OCI-LY7 (cell line): Measurements from ENCODE around the gene CALHM6. TPM values are rescaled to one million over a fixed set of nuclear protein-coding genes. Genes with fewer than 3 reads are reported as not detected.

ENCODE experiments used
- BruUV-seq: library from RNA; stranded (reverse); fragments of 400-500 nt; replicated peaks from 2 replicates; lab custom pipeline; 2021; lab: Mats Ljungman, UMichigan
- CTCF ChIA-PET: fragments of 300-600 bp; sonication (Branson Sonifier 250); formaldehyde crosslinking; loops from one replicate; lab custom pipeline; 2022; ENCODE audit warnings: antibody characterized with exemption; ENCODE audit not compliant: unreplicated experiment; lab: Charles Lee
- POLR2A ChIA-PET: fragments of 300-600 bp; sonication (Branson Sonifier 250); formaldehyde crosslinking; loops from one replicate; lab custom pipeline; 2022; ENCODE audit warnings: antibody characterized with exemption; lab: Charles Lee
- DNase-seq: peaks from one replicate; pipeline ENCODE4 v3.0.0-alpha.2; 2015; ENCODE audit warnings: low spot score
- H2AFZ ChIP-seq: fragments of 200-600 bp; sonication (generic), shearing (Covaris generic); 2 replicates; pipeline ENCODE4 v1.6.1; 2014; ENCODE audit warnings: mild to moderate bottlenecking, antibody characterized with exemption, low read length, moderate library complexity
- H3K27ac ChIP-seq: fragments of 200-600 bp; sonication (generic); 2 replicates; pipeline ENCODE4 v1.5.1; 2014; ENCODE audit warnings: mixed run types, low read depth, mild to moderate bottlenecking, moderate library complexity, low read length, inconsistent platforms; ENCODE audit not compliant: poor library complexity, severe bottlenecking
- H3K36me3 ChIP-seq: fragments of 200-600 bp; sonication (generic); 2 replicates; pipeline ENCODE4 v1.6.1; 2014; ENCODE audit warnings: mild to moderate bottlenecking, antibody characterized with exemption, low read length, moderate library complexity, mixed read lengths; ENCODE audit not compliant: insufficient read depth
- H3K4me1 ChIP-seq: fragments of 200-600 bp; sonication (generic); 2 replicates; pipeline ENCODE4 v1.5.1; 2014; ENCODE audit warnings: mild to moderate bottlenecking, low read length; ENCODE audit not compliant: insufficient read depth, poor library complexity, severe bottlenecking
- H3K4me2 ChIP-seq: fragments of 200-600 bp; sonication (generic); 2 replicates; pipeline ENCODE4 v1.6.1; 2014; ENCODE audit warnings: mild to moderate bottlenecking, low read length
- H3K4me3 ChIP-seq: fragments of 200-600 bp; sonication (generic); 2 replicates; pipeline ENCODE4 v1.5.1; 2014; ENCODE audit warnings: mild to moderate bottlenecking, low read depth, low read length; ENCODE audit not compliant: poor library complexity, severe bottlenecking
- H3K79me2 ChIP-seq: fragments of 200-600 bp; sonication (generic); 2 replicates; pipeline ENCODE4 v1.6.1; 2016; ENCODE audit warnings: low read depth, mild to moderate bottlenecking, low read length, moderate library complexity, mixed read lengths; ENCODE audit not compliant: insufficient read depth
- H3K9me2 ChIP-seq: fragments of 200-600 bp; sonication (generic); 2 replicates; pipeline ENCODE4 v1.6.1; 2016; ENCODE audit warnings: mild to moderate bottlenecking, low read length, mixed read lengths; ENCODE audit not compliant: insufficient read depth
- H3K9me3 ChIP-seq: fragments of 200-600 bp; sonication (generic); 2 replicates; pipeline ENCODE4 v1.6.1; 2014; ENCODE audit warnings: mild to moderate bottlenecking, mixed run types, low read length, mixed read lengths
- H4K20me1 ChIP-seq: fragments of 200-600 bp; sonication (generic); 2 replicates; pipeline ENCODE4 v1.6.1; 2014; ENCODE audit warnings: mild to moderate bottlenecking, antibody characterized with exemption, low read length, moderate library complexity, mixed read lengths; ENCODE audit not compliant: insufficient read depth
- EZH2phosphoT487 ChIP-seq: fragments of 200-600 bp; sonication (generic); IDR thresholded peaks from 2 replicates; pipeline ENCODE4 v1.6.1; 2018; ENCODE audit warnings: low read depth, borderline replicate concordance, mild to moderate bottlenecking, mixed run types, antibody characterized with exemption, low read length, moderate library complexity, mixed read lengths
- intact Hi-C: fragments of 100-400 bp; cut with micrococcal nuclease; formaldehyde crosslinking; loops from one replicate; pipeline ENCODE4 v1.10.0; 2022; ENCODE audit not compliant: unreplicated experiment
- total RNA-seq, 2 experiments: library from RNA; depleted of rRNA in 1 of 2; stranded (reverse); fragments of >200 nt in 1 of 2; shearing (Covaris generic) in 1 of 2; gene quantifications; 2 replicates each; pipeline ENCODE4 v1.2.3, GENCODE V29; 2014 to 2022
- TF ChIP-seq, protein P1 (sequence below): fragments of 200-600 bp; sonication (generic); conservative IDR thresholded peaks from 2 replicates; pipeline ENCODE4 v1.5.1; 2014; ENCODE audit warnings: mild to moderate bottlenecking, antibody characterized with exemption, low read length, moderate library complexity, mixed read lengths

CALHM6 gene
- total RNA-seq, 2 experiments from 2014 or later = 1.8 TPM; not detected in 1

DNA sequence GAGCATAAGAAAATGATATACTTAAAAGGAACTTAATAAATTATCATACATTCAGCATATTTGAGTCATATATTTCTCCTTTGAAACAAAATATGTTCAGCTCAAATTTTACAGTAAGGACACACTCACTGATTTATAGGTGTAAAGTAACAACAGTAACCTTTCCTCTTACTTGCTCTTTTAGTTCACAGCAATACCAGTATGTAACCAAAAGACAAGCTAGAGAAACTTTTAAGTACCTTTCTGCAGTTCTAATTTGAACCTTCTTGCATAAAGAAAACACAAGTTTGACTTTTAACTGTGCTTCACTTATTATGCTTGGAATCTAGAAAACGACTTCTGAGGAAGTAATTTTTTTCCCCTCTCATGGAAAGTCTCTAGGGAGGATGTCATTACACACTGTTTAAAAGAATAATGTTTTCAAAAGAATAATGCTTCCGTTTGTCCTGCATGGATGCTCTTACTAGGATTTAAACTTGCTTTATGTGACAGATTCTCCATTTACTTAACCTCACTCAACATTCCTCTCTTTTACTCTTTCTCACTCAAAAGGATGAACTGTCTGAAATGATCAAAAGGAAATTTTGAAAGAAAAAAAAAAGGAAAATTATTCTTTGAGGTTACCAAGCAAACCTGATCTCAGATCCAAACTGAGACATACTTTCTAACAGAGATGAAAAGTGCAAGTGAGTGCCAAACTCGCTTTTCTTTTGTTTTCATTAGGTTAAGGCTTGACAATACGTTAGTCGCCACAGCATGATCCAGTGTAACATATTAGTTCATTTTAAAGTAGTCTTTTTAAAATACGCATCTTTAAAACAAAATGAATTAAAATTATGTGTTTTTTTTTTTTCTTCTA lies 22.4 kb upstream of the CALHM6 start:
- Histone ChIP-seq H2AFZ (no peak overlapping the region), H3K27ac (no peak overlapping the region), H4K20me1 (no peaks in the 10 kb centered on the region), H3K4me1 (no peaks in the 10 kb centered on the region), H3K4me3 (no peak overlapping the region), H3K4me2 (no peak overlapping the region), H3K79me2 (no peaks in the 10 kb centered on the region), H3K9me2 (no peaks in the 10 kb centered on the region), H3K9me3 (no peaks in the 10 kb centered on the region), H3K36me3 (no peaks in the 10 kb centered on the region)
- BruUV-seq = no TSS peak
- no peak for DNase-seq
- ChIA-PET POLR2A (interaction anchor here (0.7 kb wide), 1 partner anchor 24 kb away, joined by 5 read pairs; no protein-coding TSS in a partner anchor), CTCF (no interaction called here)
- TF ChIP-seq, protein P1, sequence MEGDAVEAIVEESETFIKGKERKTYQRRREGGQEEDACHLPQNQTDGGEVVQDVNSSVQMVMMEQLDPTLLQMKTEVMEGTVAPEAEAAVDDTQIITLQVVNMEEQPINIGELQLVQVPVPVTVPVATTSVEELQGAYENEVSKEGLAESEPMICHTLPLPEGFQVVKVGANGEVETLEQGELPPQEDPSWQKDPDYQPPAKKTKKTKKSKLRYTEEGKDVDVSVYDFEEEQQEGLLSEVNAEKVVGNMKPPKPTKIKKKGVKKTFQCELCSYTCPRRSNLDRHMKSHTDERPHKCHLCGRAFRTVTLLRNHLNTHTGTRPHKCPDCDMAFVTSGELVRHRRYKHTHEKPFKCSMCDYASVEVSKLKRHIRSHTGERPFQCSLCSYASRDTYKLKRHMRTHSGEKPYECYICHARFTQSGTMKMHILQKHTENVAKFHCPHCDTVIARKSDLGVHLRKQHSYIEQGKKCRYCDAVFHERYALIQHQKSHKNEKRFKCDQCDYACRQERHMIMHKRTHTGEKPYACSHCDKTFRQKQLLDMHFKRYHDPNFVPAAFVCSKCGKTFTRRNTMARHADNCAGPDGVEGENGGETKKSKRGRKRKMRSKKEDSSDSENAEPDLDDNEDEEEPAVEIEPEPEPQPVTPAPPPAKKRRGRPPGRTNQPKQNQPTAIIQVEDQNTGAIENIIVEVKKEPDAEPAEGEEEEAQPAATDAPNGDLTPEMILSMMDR = no peak
- TF ChIP-seq EZH2phosphoT487 = no peak
- intact Hi-C loops = no loop called here

DNA sequence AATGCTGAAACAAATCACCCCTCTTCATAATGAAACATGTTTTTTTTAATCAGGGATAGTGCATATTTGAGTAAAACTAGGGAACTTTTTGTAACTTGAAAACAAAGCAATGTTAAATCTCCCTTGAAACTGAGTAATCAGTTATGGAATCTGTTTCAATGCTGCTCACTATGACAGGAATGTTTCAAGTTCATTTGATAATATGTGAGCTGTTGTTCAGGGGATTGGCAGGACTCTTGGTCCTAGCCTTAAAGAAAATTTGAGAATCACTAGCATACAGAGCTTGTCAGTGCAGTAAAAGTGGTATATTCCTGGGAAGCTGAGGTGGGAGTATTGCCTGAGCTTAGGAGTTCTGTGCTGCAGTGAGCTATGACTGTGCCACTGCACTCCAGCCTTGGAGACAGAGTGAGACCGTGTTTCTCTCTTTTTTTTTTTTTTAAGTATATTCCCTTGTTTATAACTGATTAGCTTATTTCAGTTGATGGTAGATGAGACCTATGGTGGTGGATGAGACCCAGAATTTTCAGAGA lies 21.6 kb upstream of the CALHM6 start:
- POLR2A ChIA-PET = interaction anchor here (0.6 to 0.7 kb wide), 3 partner anchors 24 to 221 kb away, joined by 3 to 5 read pairs (median 3); no protein-coding TSS in a partner anchor
- Histone ChIP-seq H3K36me3 (no peaks in the 10 kb centered on the region), H3K4me2 (no peak overlapping the region), H3K4me1 (no peaks in the 10 kb centered on the region), H3K79me2 (no peaks in the 10 kb centered on the region), H3K4me3 (no peak overlapping the region), H3K9me3 (no peaks in the 10 kb centered on the region), H3K9me2 (no peaks in the 10 kb centered on the region), H3K27ac (no peak overlapping the region), H2AFZ (no peak overlapping the region), H4K20me1 (no peaks in the 10 kb centered on the region)
- intact Hi-C loops = no loop called here
- CTCF ChIA-PET = no interaction called here
- DNase-seq = no peak
- TF ChIP-seq EZH2phosphoT487 = no peak
- TF ChIP-seq, protein P1 = no peak
- no TSS peak for BruUV-seq
